GM12891 (cell line): ENCODE measurements around the gene RBFOX2.

Experiments
- POLR2A ChIP-seq: IDR thresholded peaks from 2 replicates; pipeline ENCODE4 v1.6.1; 2011; ENCODE audit warnings: low read depth, low read length, control low read depth
- POLR2AphosphoS5 ChIP-seq: IDR thresholded peaks from 2 replicates; pipeline ENCODE4 v1.6.1; 2011; ENCODE audit warnings: low read depth, low read length, control low read depth
- TAF1 ChIP-seq: IDR thresholded peaks from 2 replicates; pipeline ENCODE4 v1.6.1; 2011; ENCODE audit warnings: low read depth, low read length, control low read depth

- TF ChIP-seq POLR2A (no peak), TAF1 (no peak), POLR2AphosphoS5 (no peak)
Measured at GRCh38 chr22:35840302-35840739, 188.3 kb downstream of the RBFOX2 start.
